GM19372 (cell line): ENCODE measurements around the gene LOXHD1.

Experiments
- ATAC-seq: cut with Tn5 transposase; IDR thresholded peaks from one replicate; pipeline ENCODE4 v1.9.1; 2021; ENCODE audit warnings: mild to moderate bottlenecking, low read depth, moderate library complexity; ENCODE audit not compliant: unreplicated experiment

LOXHD1 gene

DNA sequence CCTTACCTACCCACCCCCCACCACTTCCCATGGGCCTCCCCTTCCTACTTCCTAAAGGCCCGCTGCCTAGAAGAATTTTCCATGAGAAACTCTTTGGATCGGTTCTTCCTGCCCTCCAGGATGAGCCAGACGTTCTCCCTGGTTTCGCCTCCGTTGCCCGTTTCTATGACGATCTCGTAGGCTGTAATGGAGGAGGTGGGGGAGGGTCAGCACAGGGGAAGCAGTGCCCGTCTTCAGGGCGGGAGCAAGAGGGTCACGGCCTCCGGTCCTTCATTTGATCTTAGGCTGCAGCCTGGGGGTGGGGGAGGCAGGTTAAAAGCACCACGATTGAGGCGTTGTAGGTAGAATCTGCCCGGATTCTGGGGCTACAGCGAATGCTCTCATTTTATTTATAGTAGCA lies 172.0 kb downstream of the LOXHD1 start:
- no peak for ATAC-seq

- no peak for ATAC-seq
Observed at GRCh38 chr18:46482831-46483230, 174.2 kb downstream of the LOXHD1 start.

DNA sequence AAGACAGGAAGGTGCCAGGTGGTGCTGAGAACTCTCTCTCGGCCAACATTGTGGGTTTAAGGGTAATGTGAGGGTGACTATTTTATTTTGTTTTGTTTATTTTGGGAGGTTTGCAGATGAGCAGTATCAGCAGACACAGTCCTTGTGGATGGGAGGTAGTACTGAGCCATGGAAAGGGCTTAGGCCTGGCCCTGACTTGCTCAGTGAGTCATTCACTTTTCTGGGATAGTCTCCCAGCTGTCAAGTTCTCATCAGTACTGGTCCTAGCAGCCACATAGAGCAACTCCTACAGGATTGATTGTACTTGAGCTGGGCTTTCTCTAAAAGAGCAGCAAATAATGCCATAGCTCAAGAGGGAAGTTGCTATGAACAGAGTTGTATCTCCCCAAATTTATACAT lies 175.2 kb downstream of the LOXHD1 start:
- no peak for ATAC-seq

GRCh38 chr18:46481048-46481846 lies 175.8 kb downstream of the LOXHD1 start:
- no peak for ATAC-seq

GRCh38 chr18:46480226-46480625 lies 176.8 kb downstream of the LOXHD1 start:
- no peak for ATAC-seq

GRCh38 chr18:46478796-46479195 lies 178.2 kb downstream of the LOXHD1 start:
- ATAC-seq, result no peak

DNA sequence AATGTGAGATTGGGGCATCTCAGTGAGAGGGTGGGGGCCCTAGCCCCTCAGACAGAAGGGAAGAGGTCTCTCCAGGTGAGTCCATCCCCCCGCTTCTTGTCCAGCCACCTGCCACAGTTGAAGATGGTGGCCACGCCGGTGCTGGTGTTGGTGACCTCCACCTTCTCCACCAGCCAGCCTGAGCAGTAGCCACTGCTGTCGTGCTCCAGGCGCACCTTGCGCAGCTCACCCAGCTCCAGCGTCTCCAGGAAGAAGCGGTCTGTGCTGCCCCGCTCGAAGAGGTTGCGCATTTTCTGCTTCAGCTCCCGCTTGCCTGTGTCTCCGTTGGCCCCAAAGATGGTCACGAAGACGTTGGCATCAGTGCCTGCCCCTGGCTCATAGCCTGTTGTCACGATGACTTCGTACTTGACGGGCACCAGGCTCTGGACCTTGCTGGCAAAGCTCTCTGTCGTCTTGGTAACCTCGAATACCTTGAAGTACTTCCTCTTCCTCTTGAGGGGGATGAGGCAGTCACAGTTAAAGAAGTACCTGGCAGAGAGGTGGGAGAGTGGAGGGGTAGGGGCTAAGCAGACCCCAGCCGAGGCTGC lies 179.5 kb downstream of the LOXHD1 start:
- no peak for ATAC-seq

GRCh38 chr18:46475390-46475752 lies 181.6 kb downstream of the LOXHD1 start:
- ATAC-seq, result no peak

DNA sequence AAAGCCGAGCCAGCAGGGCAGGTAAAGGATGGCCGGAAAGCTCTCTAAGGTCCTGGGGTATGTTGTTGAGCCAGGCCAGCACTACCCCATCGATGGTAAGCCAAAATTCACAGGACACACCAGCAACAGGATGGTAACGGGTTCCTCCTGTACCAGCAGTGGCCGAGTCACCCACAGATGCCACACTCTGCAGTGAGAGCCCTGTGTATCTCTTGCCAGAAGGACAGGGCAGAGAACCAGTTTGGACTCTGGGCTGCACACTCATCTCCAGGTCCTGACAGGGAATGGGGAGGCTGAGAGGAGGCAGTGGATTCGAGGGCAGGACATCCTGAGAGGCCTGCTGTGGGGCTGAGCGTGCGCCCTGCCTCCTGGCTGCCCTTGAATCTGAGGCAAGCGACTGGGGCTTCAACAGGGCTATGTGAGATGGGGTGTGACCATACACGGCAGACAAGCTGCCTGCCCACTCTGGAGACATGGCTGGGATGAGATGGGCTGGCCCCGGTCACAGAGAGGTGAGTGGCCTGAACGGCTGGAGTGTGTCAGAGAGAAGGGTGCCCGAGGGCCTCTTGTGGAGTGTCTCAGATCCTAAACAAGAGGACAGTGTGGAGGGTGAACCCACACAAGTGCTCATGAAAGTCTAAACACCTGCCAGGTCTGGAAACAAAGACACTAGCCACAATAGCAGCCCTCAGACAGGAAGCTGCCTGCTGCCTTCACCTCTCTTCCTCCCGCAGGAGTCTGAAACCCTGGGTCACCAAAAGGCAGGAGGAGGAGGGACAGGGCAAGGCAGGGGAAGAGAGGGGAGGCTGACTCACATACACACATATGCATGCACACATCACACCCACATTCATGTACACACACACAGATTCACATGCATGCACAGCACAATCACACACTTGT lies 182.3 kb downstream of the LOXHD1 start:
- no peak for ATAC-seq

GRCh38 chr18:46471809-46472498 lies 185.1 kb downstream of the LOXHD1 start:
- ATAC-seq, result no peak

DNA sequence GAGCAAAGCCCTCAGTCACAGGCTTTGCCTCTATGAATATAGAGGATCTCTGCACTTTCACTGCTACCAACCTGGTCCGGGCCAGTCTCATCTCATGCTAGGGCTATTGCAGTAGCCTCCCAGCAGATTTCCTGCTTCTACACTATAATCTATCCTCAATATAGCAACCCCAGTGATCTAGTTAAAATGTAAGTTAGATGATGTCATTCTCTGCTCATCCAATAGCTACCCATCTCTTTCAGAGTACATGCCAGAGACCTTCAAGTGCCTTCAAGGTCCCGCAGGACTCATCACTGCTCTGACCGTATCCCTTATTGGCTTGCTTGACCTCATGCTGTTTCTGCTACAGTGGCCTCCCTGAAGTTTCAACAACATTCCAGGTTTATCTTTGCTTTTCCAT lies 186.3 kb downstream of the LOXHD1 start:
- ATAC-seq, result no peak

GRCh38 chr18:46469186-46469915 lies 187.7 kb downstream of the LOXHD1 start:
- no peak for ATAC-seq

- ATAC-seq, result no peak
Observed at GRCh38 chr18:46468426-46469180, 188.4 kb downstream of the LOXHD1 start.

DNA sequence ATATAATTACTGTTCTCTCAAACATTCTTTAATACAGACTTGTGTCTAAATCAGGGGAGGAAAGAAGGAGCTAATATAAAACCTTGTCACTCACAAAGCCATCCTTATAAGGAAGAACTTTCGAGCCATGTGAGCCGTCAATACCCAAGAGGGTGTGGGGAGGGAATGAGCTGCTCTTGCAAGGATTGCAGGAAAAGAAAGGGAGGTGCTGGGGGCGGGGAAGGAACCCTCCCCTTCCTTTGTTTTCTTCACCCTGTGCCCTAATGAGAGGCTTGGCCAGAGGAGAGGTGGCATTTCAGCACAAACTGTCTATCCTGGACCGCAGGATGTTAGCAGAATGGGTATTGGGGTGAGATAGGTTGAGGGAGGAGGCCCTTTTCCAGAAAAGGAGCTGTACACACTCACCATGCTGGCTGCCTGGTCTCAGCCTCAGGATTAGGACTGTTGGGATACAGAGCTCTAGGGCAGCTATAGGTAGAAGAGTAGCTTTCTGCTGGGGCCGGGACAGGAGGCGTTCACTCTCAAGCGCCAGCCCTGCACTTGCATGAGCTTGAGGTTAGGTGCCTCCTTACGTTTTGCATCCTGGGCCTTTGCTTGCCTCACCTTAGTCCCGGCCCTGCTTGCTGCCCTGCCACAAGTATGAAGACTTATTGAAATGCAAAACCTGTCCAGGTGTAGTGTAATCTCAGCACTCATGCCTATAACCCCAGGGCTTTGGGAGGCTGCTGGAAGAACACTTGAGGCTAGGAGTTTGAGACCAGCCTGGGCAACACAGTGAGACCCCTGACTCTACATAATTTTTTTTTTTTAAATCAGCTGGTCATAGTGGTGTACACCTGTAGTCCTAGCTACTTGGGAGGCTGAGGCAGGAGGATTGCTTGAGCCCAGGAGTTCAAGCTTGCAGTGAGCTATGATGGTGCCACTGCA lies 190.5 kb downstream of the LOXHD1 start:
- no peak for ATAC-seq

GRCh38 chr18:46464926-46465655 lies 191.9 kb downstream of the LOXHD1 start:
- ATAC-seq, result no peak

DNA sequence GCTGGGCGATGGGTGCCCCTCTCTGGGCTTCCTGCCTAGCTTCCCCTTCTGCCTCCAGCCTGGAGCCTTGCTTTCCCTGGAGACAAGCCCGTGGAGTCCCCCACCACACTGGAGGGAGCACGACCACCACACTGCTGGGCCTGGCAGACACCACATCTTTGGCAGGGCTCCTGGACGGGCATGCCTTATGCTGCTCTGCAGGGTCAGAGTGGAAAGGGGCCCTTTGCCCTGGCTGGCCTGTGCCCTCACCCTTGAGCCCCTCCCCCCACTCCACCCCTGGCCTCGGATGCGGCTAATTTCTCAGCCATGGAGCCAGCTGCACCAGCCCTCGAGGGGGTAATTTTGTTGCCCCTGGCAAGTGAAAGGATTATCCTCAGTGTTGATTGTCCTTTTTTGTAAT lies 194.5 kb downstream of the LOXHD1 start:
- no peak for ATAC-seq

DNA sequence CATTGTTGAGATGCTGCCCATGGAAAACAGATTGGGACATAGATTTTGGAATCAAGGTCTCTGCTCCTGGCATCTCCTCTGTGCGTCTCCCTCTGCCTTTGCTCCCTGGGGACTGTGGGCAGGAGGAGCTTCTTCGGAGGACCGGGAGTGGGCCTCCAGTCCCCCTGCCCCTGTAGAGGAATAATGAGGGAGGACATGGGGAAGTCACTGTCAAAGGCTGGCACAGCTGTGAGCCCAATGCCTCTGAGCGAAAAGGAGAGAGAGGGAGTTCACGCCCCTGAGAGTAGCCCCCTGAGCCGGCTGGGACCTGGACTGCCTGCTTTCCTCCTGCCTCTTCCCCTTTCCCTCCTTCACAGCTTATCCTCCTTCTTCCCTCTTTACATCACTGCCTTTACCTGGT lies 195.0 kb downstream of the LOXHD1 start:
- ATAC-seq, result no peak

GRCh38 chr18:46460754-46461153 lies 196.3 kb downstream of the LOXHD1 start:
- ATAC-seq, result no peak
